Kidney (tissue), 14 donors: ENCODE measurements around the gene CTDNEP1. TPM values are rescaled to one million over a fixed set of nuclear protein-coding genes. Genes with fewer than 3 reads are reported as not detected.

Source experiments
- DNase-seq, 5 donors: peaks; one replicate each; pipeline ENCODE4 v3.0.0-alpha.2; 2013 to 2020
- FAIRE-seq: peaks from 2 replicates; lab custom pipeline; 2012; peaks lifted over from hg19 to GRCh38; lab: Jason Lieb, UNC
- H3K27ac ChIP-seq, 2 donors: one replicate each; pipeline ENCODE4 v1.7.0; 2013; ENCODE audit warnings: low read depth in 2 of 2, low read length in 2 of 2, inconsistent platforms in 1 of 2
- H3K27me3 ChIP-seq: one replicate; pipeline ENCODE4 v1.7.1; 2013; ENCODE audit warnings: low read length, inconsistent platforms; ENCODE audit not compliant: control insufficient read depth, insufficient read depth
- H3K36me3 ChIP-seq, 3 donors: one replicate each; pipeline versions ENCODE4 v1.7.0 to v1.7.1; 2013; ENCODE audit warnings: low read length in 3 of 3, control low read depth in 1 of 3, inconsistent platforms in 1 of 3; ENCODE audit not compliant: insufficient read depth in 3 of 3, control insufficient read depth in 2 of 3
- H3K4me1 ChIP-seq, 3 donors: one replicate each; pipeline versions ENCODE4 v1.7.0 to v1.7.1; 2013; ENCODE audit warnings: low read length in 3 of 3, inconsistent platforms in 1 of 3, low read depth in 1 of 3; ENCODE audit not compliant: control insufficient read depth in 2 of 3, insufficient read depth in 2 of 3
- H3K4me3 ChIP-seq, 3 donors: one replicate each; pipeline versions ENCODE4 v1.7.0 to v1.8.1; 2013; ENCODE audit warnings: low read length in 3 of 3, control low read depth in 1 of 3, inconsistent platforms in 1 of 3
- H3K9ac ChIP-seq, 3 donors: one replicate each; pipeline versions ENCODE4 v1.7.0 to v1.7.1; 2013; ENCODE audit warnings: low read length in 3 of 3, control low read depth in 1 of 3, inconsistent platforms in 1 of 3
- H3K9me3 ChIP-seq, 3 donors: one replicate each; pipeline versions ENCODE4 v1.7.0 to v1.7.1; 2013; ENCODE audit warnings: low read length in 3 of 3, control low read depth in 1 of 3, inconsistent platforms in 1 of 3; ENCODE audit not compliant: control insufficient read depth in 2 of 3, insufficient read depth in 1 of 3
- intact Hi-C: fragments of 100-400 bp; cut with DNase I; formaldehyde crosslinking; loops from one replicate; pipeline ENCODE4 v1.11.1; 2022
- polyA plus RNA-seq: library from polyadenylated mRNA; stranded (reverse); fragments of 350-450 nt; fragmentation: Illumina TruSeq; extraction: RNeasy Lipid Tissue Mini Kit (QIAGEN cat#74804); gene quantifications from one replicate; pipeline ENCODE4 v1.2.3, GENCODE V29; 2014; ENCODE audit warnings: low read depth, low replicate concordance; ENCODE audit not compliant: insufficient read depth
- total RNA-seq: library from RNA; stranded (reverse); fragmentation: NEBNext Ultra II Directional; extraction: Animal tissue kit (Norgen Biotek cat#: 25700); gene quantifications from one replicate; pipeline ENCODE4 v1.2.1, GENCODE V29; 2021
- TF ChIP-seq, protein P1 (sequence below): IDR thresholded peaks from 3 replicates; pipeline ENCODE4 v1.5.1; 2012; ENCODE audit warnings: mild to moderate bottlenecking, moderate library complexity, borderline replicate concordance; ENCODE audit not compliant: insufficient read depth; ENCODE audit errors: extremely low read depth
- donor health status: control.
- donor health status: control.
- donor health status: control.
- donor health status: control.
- donor health status: control.
- donor health status: DM: yes; HTN: yes; CAD: no.
- donor health status: Normal renal cell carcinoma (clear cell type).

The CTDNEP1 gene
- total and polyA plus RNA-seq, 2 donors from 2014 or later, result 113 to 124 TPM

DNA sequence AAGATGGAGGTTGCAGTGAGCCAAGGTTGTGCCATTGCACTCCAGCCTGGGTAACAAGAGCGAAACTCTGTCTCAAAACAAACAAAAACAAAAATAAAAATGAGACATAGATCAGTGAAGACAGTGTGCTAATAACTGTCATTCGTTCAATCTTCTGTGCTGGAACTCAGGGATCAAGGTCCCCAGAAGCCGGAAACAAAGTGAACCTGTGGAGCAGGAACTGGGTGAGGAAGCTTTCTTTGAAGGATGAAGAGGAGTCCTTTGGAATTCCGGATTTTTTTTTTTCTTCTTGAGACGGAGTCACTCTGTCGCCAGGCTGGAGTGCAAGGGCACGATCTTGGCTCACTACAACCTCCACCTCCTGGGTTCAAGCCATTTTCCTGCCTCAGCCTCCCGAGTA, 27.9 kb upstream of the CTDNEP1 start:
- Histone ChIP-seq H3K27ac (no peak overlapping the region), H3K27me3 (no peaks in the 10 kb centered on the region), H3K9ac (no peak overlapping the region), H3K9me3 (no peaks in the 10 kb centered on the region), H3K4me3 (no peak overlapping the region), H3K36me3 (no peaks in the 10 kb centered on the region), H3K4me1 (peaks cover 0 to 14% (median 0%) of the 10 kb centered on the region in 3 donors)
- no peak for FAIRE-seq
- no peak for DNase-seq
- TF ChIP-seq, protein P1, sequence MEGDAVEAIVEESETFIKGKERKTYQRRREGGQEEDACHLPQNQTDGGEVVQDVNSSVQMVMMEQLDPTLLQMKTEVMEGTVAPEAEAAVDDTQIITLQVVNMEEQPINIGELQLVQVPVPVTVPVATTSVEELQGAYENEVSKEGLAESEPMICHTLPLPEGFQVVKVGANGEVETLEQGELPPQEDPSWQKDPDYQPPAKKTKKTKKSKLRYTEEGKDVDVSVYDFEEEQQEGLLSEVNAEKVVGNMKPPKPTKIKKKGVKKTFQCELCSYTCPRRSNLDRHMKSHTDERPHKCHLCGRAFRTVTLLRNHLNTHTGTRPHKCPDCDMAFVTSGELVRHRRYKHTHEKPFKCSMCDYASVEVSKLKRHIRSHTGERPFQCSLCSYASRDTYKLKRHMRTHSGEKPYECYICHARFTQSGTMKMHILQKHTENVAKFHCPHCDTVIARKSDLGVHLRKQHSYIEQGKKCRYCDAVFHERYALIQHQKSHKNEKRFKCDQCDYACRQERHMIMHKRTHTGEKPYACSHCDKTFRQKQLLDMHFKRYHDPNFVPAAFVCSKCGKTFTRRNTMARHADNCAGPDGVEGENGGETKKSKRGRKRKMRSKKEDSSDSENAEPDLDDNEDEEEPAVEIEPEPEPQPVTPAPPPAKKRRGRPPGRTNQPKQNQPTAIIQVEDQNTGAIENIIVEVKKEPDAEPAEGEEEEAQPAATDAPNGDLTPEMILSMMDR, result no peak
- intact Hi-C loops, result no loop called here

DNA sequence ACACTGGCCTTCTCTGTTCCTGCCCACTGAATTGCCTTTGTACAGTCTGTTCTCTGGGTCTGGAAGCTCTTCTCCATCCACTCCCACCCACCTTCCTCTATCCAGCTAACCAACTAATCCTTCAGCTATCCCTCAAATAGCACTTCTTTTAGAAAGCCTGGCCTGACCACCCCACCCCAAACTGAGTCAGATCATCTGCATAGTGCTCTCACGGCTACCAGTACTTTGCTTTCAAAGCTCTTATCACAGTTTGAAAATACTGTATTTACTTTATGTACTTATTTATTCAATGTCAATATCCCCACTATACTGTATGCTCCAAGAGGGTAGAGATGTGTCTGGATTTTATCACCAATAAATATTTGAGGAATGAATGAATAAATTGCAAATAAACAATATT, 15.2 kb upstream of the CTDNEP1 start:
- Histone ChIP-seq H3K27me3 (no peaks in the 10 kb centered on the region), H3K27ac (no peak overlapping the region), H3K4me1 (peaks cover 0 to 11% (median 0%) of the 10 kb centered on the region in 3 donors), H3K9ac (no peak overlapping the region), H3K4me3 (no peak overlapping the region), H3K36me3 (no peaks in the 10 kb centered on the region), H3K9me3 (no peaks in the 10 kb centered on the region)
- FAIRE-seq (no peak), DNase-seq (no peak)
- intact Hi-C loops, result no loop called here
- TF ChIP-seq, protein P1, result no peak

DNA sequence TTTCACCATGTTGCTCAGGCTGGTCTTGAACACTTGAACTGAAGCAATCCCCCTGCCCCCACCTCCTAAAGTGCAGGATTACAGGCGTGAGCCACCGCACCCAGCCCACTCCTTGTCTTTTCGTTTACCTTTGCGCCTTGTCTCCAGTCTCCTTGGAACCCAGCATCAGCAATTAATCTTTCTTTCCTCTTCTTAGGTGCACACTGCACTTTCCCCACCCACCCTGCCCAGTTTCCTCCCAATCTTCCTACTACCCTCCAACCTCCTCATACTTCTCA, 12.2 kb upstream of the CTDNEP1 start:
- Histone ChIP-seq H3K4me3 (peak overlapping the region in 1 of 3 donors; percentile 74), H3K36me3 (peaks cover 0 to 2% (median 0%) of the 10 kb centered on the region in 3 donors), H3K9me3 (no peaks in the 10 kb centered on the region), H3K27ac (peak overlapping the region; percentile 88 to 89), H3K9ac (no peak overlapping the region), H3K27me3 (no peaks in the 10 kb centered on the region), H3K4me1 (peaks cover 0 to 21% (median 3%) of the 10 kb centered on the region in 3 donors)
- FAIRE-seq, result no peak
- TF ChIP-seq, protein P1, result no peak
- intact Hi-C loops, result no loop called here
- no peak for DNase-seq
